MCF 10A (cell line): ENCODE data around the gene IGSF9B. TPM values are rescaled to one million over a fixed set of nuclear protein-coding genes. Genes with fewer than 3 reads are reported as not detected.

Source experiments
- BruUV-seq: library from RNA; stranded (reverse); fragments of 400-500 nt; replicated peaks from 2 replicates; lab custom pipeline; 2021; lab: Mats Ljungman, UMichigan
- CTCF ChIA-PET: fragments of 300-600 bp; sonication (Branson Sonifier 250); formaldehyde crosslinking; extraction: SDS; loops from one replicate; lab custom pipeline; 2021; ENCODE audit warnings: antibody characterized with exemption, inconsistent platforms; lab: Yijun Ruan, JAX
- POLR2A ChIA-PET: fragments of 300-600, 350-650 bp; sonication (Branson Sonifier 250); formaldehyde crosslinking; extraction: SDS; loops from one replicate; lab custom pipeline; 2020; ENCODE audit warnings: antibody characterized with exemption, inconsistent platforms; lab: Yijun Ruan, JAX
- DNase-seq: peaks from one replicate; pipeline ENCODE4 v3.0.0-alpha.2; 2018; ENCODE audit not compliant: unreplicated experiment
- H3K27ac Mint-ChIP-seq: one replicate; pipeline ENCODE4 v1.8.0; 2022; ENCODE audit warnings: mild to moderate bottlenecking, low read depth, mixed read lengths; ENCODE audit not compliant: unreplicated experiment
- H3K27me3 Mint-ChIP-seq: one replicate; pipeline ENCODE4 v1.8.0; 2022; ENCODE audit warnings: mixed read lengths; ENCODE audit not compliant: insufficient read depth, unreplicated experiment
- H3K36me3 Mint-ChIP-seq: one replicate; pipeline ENCODE4 v1.8.0; 2022; ENCODE audit warnings: mild to moderate bottlenecking, moderate library complexity, mixed read lengths; ENCODE audit not compliant: insufficient read depth, unreplicated experiment
- H3K4me1 Mint-ChIP-seq: one replicate; pipeline ENCODE4 v1.8.0; 2022; ENCODE audit warnings: mixed read lengths; ENCODE audit not compliant: insufficient read depth, unreplicated experiment
- H3K4me3 Mint-ChIP-seq: one replicate; pipeline ENCODE4 v1.8.0; 2022; ENCODE audit warnings: mild to moderate bottlenecking, moderate library complexity, mixed read lengths; ENCODE audit not compliant: unreplicated experiment
- H3K9me3 Mint-ChIP-seq: one replicate; pipeline ENCODE4 v1.8.0; 2022; ENCODE audit warnings: mixed read lengths; ENCODE audit not compliant: unreplicated experiment
- intact Hi-C: fragments of 100-400 bp; cut with micrococcal nuclease; formaldehyde crosslinking; loops from 2 replicates; pipeline ENCODE4 v1.14.1; 2022
- total RNA-seq: library from RNA; stranded (reverse); gene quantifications from 2 replicates; pipeline ENCODE4 v1.2.3, GENCODE V29; 2022
- TF ChIP-seq, protein P1 (sequence below): fragments of 200-600 bp; IDR thresholded peaks from one replicate; pipeline ENCODE4 v1.8.0; 2022; ENCODE audit warnings: antibody characterized with exemption, mild to moderate bottlenecking; ENCODE audit not compliant: unreplicated experiment

IGSF9B gene
- total RNA-seq, 1 experiment from 2014 or later: 13.9 TPM

DNA sequence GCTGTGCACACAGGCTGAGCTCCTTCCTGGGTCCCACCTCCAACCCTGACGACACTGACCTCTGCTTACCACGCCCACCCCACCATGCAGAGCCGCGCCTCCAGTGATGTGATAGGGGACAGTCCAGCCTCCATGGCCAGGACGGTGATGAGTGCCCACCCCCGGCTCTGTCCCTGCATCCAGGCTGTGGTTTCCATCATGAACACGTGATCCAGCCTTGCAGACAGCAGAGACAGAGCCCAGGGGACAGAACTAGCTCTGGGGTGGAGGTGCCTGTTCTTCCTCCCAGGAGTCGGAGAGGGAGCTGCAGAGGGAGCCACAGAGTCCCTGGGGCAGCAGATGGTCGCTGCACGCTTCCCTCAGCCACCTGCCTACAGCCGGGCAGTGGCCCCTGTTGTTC is 42.6 kb upstream of the IGSF9B start:
- H3K9me3 Mint-ChIP-seq: no peaks in the 10 kb centered on the region
- CTCF ChIA-PET: interaction anchor here (0.7 kb wide), 1 partner anchor 35 kb away, joined by 3 read pairs; no protein-coding TSS in a partner anchor
- no peaks in the 10 kb centered on the region for H3K36me3 Mint-ChIP-seq
- intact Hi-C loops: no loop called here
- no TSS peak for BruUV-seq
- no peak for DNase-seq
- H3K27me3 Mint-ChIP-seq: no peaks in the 10 kb centered on the region
- no peak overlapping the region for H3K4me3 Mint-ChIP-seq
- POLR2A ChIA-PET: interaction anchor here (1.2 to 1.4 kb wide), 2 partner anchors 9 to 19 kb away, joined by 3 to 4 read pairs; no protein-coding TSS in a partner anchor
- no peak overlapping the region for H3K27ac Mint-ChIP-seq
- peaks cover 6% of the 10 kb centered on the region for H3K4me1 Mint-ChIP-seq
- TF ChIP-seq, protein P1, sequence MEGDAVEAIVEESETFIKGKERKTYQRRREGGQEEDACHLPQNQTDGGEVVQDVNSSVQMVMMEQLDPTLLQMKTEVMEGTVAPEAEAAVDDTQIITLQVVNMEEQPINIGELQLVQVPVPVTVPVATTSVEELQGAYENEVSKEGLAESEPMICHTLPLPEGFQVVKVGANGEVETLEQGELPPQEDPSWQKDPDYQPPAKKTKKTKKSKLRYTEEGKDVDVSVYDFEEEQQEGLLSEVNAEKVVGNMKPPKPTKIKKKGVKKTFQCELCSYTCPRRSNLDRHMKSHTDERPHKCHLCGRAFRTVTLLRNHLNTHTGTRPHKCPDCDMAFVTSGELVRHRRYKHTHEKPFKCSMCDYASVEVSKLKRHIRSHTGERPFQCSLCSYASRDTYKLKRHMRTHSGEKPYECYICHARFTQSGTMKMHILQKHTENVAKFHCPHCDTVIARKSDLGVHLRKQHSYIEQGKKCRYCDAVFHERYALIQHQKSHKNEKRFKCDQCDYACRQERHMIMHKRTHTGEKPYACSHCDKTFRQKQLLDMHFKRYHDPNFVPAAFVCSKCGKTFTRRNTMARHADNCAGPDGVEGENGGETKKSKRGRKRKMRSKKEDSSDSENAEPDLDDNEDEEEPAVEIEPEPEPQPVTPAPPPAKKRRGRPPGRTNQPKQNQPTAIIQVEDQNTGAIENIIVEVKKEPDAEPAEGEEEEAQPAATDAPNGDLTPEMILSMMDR: no peak

DNA sequence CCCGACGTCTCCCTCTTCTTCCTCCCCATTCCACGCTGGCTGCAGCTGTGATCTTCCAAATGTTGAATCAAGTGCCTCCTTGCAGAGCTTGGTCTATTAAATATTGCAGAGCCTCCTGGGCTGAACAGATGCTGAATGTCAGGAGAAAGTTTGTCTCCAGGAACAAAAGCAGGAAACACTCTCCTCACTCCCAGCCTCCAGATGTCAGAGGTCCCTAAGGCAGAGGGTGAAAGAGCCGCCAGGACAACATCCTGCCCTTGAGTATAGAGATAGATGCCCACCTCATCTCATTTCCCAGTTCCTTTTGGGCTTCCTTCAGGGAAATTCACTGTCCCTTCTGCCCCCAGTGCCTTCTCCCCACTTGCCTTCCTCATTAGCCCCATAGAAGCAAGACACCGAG is 40.8 kb upstream of the IGSF9B start:
- Mint-ChIP-seq H3K4me1 (peaks cover 6% of the 10 kb centered on the region), H3K9me3 (no peaks in the 10 kb centered on the region), H3K36me3 (no peaks in the 10 kb centered on the region), H3K27me3 (no peaks in the 10 kb centered on the region), H3K27ac (no peak overlapping the region), H3K4me3 (no peak overlapping the region)
- TF ChIP-seq, protein P1: no peak
- intact Hi-C loops: no loop called here
- ChIA-PET POLR2A (no interaction called here), CTCF (no interaction called here)
- no TSS peak for BruUV-seq
- DNase-seq: no peak

DNA sequence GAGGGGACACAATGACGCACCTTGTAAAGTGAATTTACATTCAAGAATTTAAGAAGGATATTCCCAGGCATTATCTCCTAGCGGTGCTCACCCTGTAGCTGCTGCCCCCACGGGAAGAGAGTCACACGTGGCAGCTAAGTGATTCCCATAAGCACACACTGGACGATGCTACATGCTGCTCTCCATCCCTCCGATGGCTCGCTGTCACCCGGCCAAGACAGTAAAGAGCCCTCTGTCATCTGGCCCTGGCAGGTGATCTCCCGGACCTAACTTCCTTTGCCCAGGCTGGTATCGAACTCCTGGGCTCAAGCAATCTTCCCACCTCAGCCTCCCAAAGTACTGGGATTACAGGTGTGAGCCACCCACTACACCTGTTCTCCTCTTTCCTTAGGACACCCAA is 39.9 kb upstream of the IGSF9B start:
- POLR2A ChIA-PET: no interaction called here
- Mint-ChIP-seq H3K9me3 (no peaks in the 10 kb centered on the region), H3K4me1 (peaks cover 14% of the 10 kb centered on the region), H3K27me3 (no peaks in the 10 kb centered on the region), H3K4me3 (no peak overlapping the region), H3K36me3 (no peaks in the 10 kb centered on the region), H3K27ac (no peak overlapping the region)
- intact Hi-C loops: no loop called here
- DNase-seq: no peak
- CTCF ChIA-PET: no interaction called here
- TF ChIP-seq, protein P1: no peak
- no TSS peak for BruUV-seq

- TF ChIP-seq, protein P1: no peak
- BruUV-seq: no TSS peak
- Mint-ChIP-seq H3K4me3 (no peak overlapping the region), H3K27me3 (no peaks in the 10 kb centered on the region), H3K36me3 (no peaks in the 10 kb centered on the region), H3K9me3 (no peaks in the 10 kb centered on the region), H3K4me1 (peaks cover 16% of the 10 kb centered on the region), H3K27ac (no peak overlapping the region)
- no peak for DNase-seq
- ChIA-PET CTCF (interaction anchor here (1.0 kb wide), 1 partner anchor 44 kb away, joined by 3 read pairs; no protein-coding TSS in a partner anchor), POLR2A (interaction anchor here (0.6 kb wide), 1 partner anchor 39 kb away, joined by 3 read pairs; no protein-coding TSS in a partner anchor)
- intact Hi-C loops: no loop called here
These were observed 38.3 kb upstream of the IGSF9B start for GRCh38 chr11:133995066-133995465.
